ENCODE measurements around the gene TOM1L2.

TOM1L2 gene

GRCh38 chr17:17798010-17798556 lies 174.1 kb downstream of the TOM1L2 start:
- no peak for DNase-seq

- no peak for DNase-seq
Measured at GRCh38 chr17:17797119-17797809, 174.9 kb downstream of the TOM1L2 start.

GRCh38 chr17:17796787-17797061 lies 175.5 kb downstream of the TOM1L2 start:
- DNase-seq: no peak

GRCh38 chr17:17795946-17796786 lies 176.0 kb downstream of the TOM1L2 start:
- no peak for DNase-seq

GRCh38 chr17:17795296-17795695 lies 176.9 kb downstream of the TOM1L2 start:
- no peak for DNase-seq

DNA sequence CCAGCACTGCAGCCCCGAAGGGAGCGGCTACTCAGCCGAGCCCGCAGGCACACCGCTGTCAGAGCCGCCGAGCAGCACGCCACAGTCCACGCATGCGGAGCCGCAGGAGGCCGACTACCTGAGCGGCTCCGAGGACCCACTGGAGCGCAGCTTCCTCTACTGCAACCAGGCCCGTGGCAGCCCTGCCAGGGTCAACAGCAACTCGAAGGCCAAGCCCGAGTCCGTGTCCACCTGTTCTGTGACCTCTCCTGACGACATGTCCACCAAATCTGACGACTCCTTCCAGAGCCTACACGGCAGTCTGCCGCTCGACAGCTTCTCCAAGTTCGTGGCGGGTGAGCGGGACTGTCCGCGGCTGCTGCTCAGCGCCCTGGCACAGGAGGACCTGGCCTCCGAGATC lies 177.8 kb downstream of the TOM1L2 start:
- DNase-seq: no peak
